ENCODE results near the gene NRP1.
A peak's percentile ranks its signal among the peaks of the same experiment; 100 is the strongest.

NRP1 gene

GRCh38 chr10:33331379-33331694, 3.1 kb downstream of the NRP1 start:
- DNase-seq (ENCODE audit: insufficient read length, low spot score) = no peak
- no peak for FAIRE-seq
- no peak for TF ChIP-seq CTCF (IDR thresholded peaks at IDR 0.05; ENCODE audit: insufficient read depth, missing control alignments)

- FAIRE-seq = peak; percentile 74
- TF ChIP-seq CTCF (IDR thresholded peaks at IDR 0.05; ENCODE audit: insufficient read depth, missing control alignments) = peak; percentile 96
Measured at GRCh38 chr10:33330543-33331378, 3.7 kb downstream of the NRP1 start.

DNA sequence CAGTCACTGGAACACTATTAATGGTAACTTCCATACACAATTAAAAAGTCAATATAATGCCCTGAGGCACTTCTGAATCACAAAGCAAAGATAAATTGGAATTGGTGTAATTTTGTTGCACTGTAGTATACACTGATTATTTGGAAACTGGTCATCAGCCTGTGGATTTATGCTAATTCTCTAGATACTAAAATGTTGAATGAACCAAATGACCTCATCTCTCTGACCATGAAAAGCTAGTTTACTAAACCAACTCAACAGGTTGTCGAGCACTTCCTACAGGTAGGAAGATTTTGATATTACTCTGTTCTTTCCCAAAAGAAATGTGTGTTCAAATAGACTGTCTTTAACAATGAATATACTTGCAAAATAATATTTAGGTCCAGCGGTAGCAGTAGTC, 5.3 kb downstream of the NRP1 start:
- DNase-seq (ENCODE audit: insufficient read length, low spot score) (no peak), FAIRE-seq (no peak)
- TF ChIP-seq CTCF (IDR thresholded peaks at IDR 0.05; ENCODE audit: insufficient read depth, missing control alignments) = no peak

More at GRCh38 chr10:33330543-33331378, 3.7 kb downstream of the NRP1 start:
- DNase-seq (ENCODE audit: insufficient read length, low spot score) = no peak

DNA sequence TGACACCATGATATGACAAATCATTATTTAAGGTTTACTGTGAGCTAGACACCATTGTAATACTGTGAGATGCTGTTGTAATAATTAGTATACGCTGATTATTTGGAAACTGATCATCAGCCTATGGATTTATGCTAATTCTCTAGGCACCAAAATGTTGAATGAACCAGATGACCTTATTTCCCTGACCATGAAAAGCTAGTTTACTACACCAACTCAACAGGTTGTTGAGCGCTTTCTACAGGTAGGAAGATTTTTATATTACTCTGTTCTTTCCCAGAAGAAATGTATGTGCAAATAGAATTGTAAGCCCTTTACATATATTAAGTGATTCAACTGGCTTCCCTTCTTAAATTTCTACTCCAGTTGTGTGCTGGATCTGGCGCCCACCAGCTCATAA, 6.2 kb downstream of the NRP1 start:
- TF ChIP-seq CTCF (IDR thresholded peaks at IDR 0.05; ENCODE audit: insufficient read depth, missing control alignments) = no peak
- DNase-seq (ENCODE audit: insufficient read length, low spot score) = no peak
- FAIRE-seq = no peak

- FAIRE-seq (no peak), DNase-seq (ENCODE audit: insufficient read length, low spot score) (no peak)
- peak; percentile 17 for TF ChIP-seq CTCF (IDR thresholded peaks at IDR 0.05; ENCODE audit: insufficient read depth, missing control alignments)
Measured at GRCh38 chr10:33327751-33328150, 6.7 kb downstream of the NRP1 start.

- no peak for DNase-seq (ENCODE audit: insufficient read length, low spot score)
Measured at GRCh38 chr10:33326933-33327332, 7.5 kb downstream of the NRP1 start.

More at GRCh38 chr10:33326933-33327332, 7.5 kb downstream of the NRP1 start:
- no peak for TF ChIP-seq CTCF (IDR thresholded peaks at IDR 0.05; ENCODE audit: insufficient read depth, missing control alignments)
- FAIRE-seq = no peak
